HFFc6 (cell line): ENCODE measurements around the gene DEFB110. TPM values are rescaled to one million over a fixed set of nuclear protein-coding genes. Genes with fewer than 3 reads are reported as not detected.

Experiments
- DNase-seq: peaks from one replicate; pipeline ENCODE4 v3.0.0-alpha.2; 2018
- H3K27ac Mint-ChIP-seq: 2 replicates; pipeline ENCODE4 v1.8.0; 2020; ENCODE audit warnings: mild to moderate bottlenecking, mixed read lengths
- H3K27me3 Mint-ChIP-seq: 2 replicates; pipeline ENCODE4 v1.8.0; 2021; ENCODE audit warnings: mild to moderate bottlenecking, moderate library complexity, mixed read lengths; ENCODE audit not compliant: insufficient read depth
- H3K36me3 Mint-ChIP-seq: 2 replicates; pipeline ENCODE4 v1.8.0; 2021; ENCODE audit warnings: low read depth, mixed read lengths
- H3K4me1 Mint-ChIP-seq: 2 replicates; pipeline ENCODE4 v1.8.0; 2020; ENCODE audit warnings: low read depth, mixed read lengths
- H3K4me3 Mint-ChIP-seq: 2 replicates; pipeline ENCODE4 v1.8.0; 2020; ENCODE audit warnings: mild to moderate bottlenecking, moderate library complexity, mixed read lengths
- H3K9me3 Mint-ChIP-seq: 2 replicates; pipeline ENCODE4 v1.8.0; 2020; ENCODE audit warnings: mild to moderate bottlenecking, mixed read lengths
- total RNA-seq, 6 experiments: library from RNA; stranded (reverse); fragmentation: NEBNext Ultra II Directional; extraction: Animal tissue kit (Norgen Biotek cat#: 25700); gene quantifications; 2 replicates in 1 of 6; 3 replicates in 5 of 6; pipeline ENCODE4 v1.2.3, GENCODE V29; 2021
- TF ChIP-seq, protein P1 (sequence below): fragments of 200-600 bp; sonication (generic); IDR thresholded peaks from 2 replicates; pipeline ENCODE4 v1.5.0; 2021; ENCODE audit warnings: antibody characterized with exemption, mild to moderate bottlenecking

DEFB110 gene
- total RNA-seq, 6 experiments from 2014 or later: not detected

- Mint-ChIP-seq H3K4me1 (no peaks in the 10 kb centered on the region), H3K4me3 (no peak overlapping the region), H3K36me3 (no peaks in the 10 kb centered on the region), H3K9me3 (peaks cover 22% of the 10 kb centered on the region), H3K27ac (no peak overlapping the region), H3K27me3 (no peaks in the 10 kb centered on the region)
- no peak for DNase-seq
- TF ChIP-seq, protein P1, sequence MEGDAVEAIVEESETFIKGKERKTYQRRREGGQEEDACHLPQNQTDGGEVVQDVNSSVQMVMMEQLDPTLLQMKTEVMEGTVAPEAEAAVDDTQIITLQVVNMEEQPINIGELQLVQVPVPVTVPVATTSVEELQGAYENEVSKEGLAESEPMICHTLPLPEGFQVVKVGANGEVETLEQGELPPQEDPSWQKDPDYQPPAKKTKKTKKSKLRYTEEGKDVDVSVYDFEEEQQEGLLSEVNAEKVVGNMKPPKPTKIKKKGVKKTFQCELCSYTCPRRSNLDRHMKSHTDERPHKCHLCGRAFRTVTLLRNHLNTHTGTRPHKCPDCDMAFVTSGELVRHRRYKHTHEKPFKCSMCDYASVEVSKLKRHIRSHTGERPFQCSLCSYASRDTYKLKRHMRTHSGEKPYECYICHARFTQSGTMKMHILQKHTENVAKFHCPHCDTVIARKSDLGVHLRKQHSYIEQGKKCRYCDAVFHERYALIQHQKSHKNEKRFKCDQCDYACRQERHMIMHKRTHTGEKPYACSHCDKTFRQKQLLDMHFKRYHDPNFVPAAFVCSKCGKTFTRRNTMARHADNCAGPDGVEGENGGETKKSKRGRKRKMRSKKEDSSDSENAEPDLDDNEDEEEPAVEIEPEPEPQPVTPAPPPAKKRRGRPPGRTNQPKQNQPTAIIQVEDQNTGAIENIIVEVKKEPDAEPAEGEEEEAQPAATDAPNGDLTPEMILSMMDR: no peak
Observed at GRCh38 chr6:49995278-49995677, 26.5 kb downstream of the DEFB110 start.

- no peak overlapping the region for H3K4me3 Mint-ChIP-seq
- DNase-seq: no peak
- no peak overlapping the region for H3K27ac Mint-ChIP-seq
- H3K9me3 Mint-ChIP-seq: peaks cover 28% of the 10 kb centered on the region
- TF ChIP-seq, protein P1: no peak
- no peaks in the 10 kb centered on the region for H3K27me3 Mint-ChIP-seq
- H3K4me1 Mint-ChIP-seq: no peaks in the 10 kb centered on the region
- no peaks in the 10 kb centered on the region for H3K36me3 Mint-ChIP-seq
Observed at GRCh38 chr6:49988900-49989299, 32.9 kb downstream of the DEFB110 start.

DNA sequence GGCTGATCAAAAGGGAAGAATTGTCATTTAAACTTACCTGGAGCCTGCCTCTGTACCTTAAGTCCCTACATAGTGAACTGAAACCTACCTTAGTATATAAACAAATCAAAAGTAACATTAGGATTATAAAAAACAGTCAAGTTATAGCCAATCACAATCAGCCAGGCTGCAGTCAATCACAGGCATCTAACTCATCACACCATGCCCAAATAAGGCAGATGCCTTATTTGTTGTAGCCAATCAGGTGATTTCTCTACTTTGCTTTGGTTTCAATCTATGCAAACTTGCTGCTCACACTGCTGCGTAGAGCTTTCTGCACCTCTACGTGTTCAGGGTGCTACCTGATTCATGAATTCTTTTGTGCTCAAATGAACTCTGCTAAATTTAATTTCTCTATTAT lies 34.0 kb downstream of the DEFB110 start:
- no peak for DNase-seq
- TF ChIP-seq, protein P1: no peak
- Mint-ChIP-seq H3K27ac (no peak overlapping the region), H3K9me3 (peaks cover 28% of the 10 kb centered on the region), H3K27me3 (no peaks in the 10 kb centered on the region), H3K4me3 (no peak overlapping the region), H3K36me3 (no peaks in the 10 kb centered on the region), H3K4me1 (no peaks in the 10 kb centered on the region)

DNA sequence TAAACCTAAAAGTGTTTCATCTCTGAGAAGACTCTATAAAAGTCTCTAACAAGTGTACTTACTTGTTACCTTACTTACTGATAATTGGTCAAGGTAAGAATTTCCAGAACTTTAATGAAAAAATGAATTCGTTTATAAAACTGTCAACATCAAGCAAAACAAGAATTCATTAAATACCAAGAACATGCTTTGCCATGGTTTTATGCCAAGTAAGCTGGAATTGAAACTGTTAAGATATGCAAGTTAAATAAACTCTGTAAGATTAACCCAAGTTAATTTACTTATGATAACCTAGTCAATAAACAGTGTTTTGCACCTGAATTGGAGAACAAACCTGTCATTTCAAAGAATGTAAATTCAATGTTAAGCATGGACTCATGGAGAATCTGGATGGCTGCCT lies 35.2 kb downstream of the DEFB110 start:
- no peak overlapping the region for H3K27ac Mint-ChIP-seq
- peaks cover 32% of the 10 kb centered on the region for H3K9me3 Mint-ChIP-seq

DNA sequence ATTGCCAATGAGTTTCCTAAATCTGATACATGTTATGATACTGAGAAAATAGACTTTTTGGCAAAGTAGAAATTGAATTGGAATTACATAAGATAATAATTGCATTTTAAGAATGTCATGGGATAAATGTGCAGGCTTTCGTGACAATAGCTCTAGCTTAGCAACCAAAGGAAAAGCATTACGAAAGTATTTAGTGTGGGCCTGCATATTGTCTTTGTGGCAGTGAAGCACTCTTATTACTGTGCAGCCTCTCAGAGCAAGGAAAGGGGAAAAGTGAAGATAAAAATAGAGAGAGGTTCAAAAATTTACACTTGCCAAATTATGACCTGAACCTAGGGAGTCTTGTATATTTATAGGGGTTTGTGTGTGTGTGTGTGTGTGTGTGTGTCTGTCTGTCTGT lies 39.7 kb downstream of the DEFB110 start:
- DNase-seq: no peak
- H3K4me1 Mint-ChIP-seq: no peaks in the 10 kb centered on the region
- peaks cover 13% of the 10 kb centered on the region for H3K9me3 Mint-ChIP-seq
- no peaks in the 10 kb centered on the region for H3K27me3 Mint-ChIP-seq
- H3K36me3 Mint-ChIP-seq: no peaks in the 10 kb centered on the region
- no peak overlapping the region for H3K27ac Mint-ChIP-seq
- TF ChIP-seq, protein P1: no peak
- no peak overlapping the region for H3K4me3 Mint-ChIP-seq

More for the DNA sequence above, 35.2 kb downstream of the DEFB110 start:
- TF ChIP-seq, protein P1: no peak
- Mint-ChIP-seq H3K27me3 (no peaks in the 10 kb centered on the region), H3K4me1 (no peaks in the 10 kb centered on the region), H3K4me3 (no peak overlapping the region), H3K36me3 (no peaks in the 10 kb centered on the region)
- no peak for DNase-seq

DNA sequence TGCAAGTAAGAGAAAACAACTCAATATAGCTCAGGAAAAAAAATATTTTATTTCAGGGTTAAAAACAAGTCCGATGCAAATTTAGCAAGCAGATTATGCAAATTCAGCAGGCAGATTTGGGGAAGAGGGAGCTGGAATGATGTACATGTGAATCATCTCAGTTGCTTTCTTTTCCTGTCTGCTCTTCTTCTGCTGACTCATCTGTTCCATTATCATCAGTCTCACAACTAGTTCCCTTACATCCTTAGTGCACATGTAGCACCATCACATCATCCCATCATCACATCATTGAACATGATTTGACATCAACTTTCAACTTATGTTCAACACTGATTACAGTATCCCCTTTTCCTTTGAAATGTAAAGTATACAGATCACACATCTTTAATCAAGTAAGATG lies 40.9 kb downstream of the DEFB110 start:
- H3K36me3 Mint-ChIP-seq: no peaks in the 10 kb centered on the region
- no peaks in the 10 kb centered on the region for H3K4me1 Mint-ChIP-seq
- TF ChIP-seq, protein P1: no peak
- H3K27me3 Mint-ChIP-seq: no peaks in the 10 kb centered on the region
- no peak for DNase-seq
- H3K4me3 Mint-ChIP-seq: no peak overlapping the region
- H3K27ac Mint-ChIP-seq: no peak overlapping the region
- peaks cover 13% of the 10 kb centered on the region for H3K9me3 Mint-ChIP-seq
